NCI-H1417 (cell line): ENCODE measurements around the gene PI4KA.

Experiments used
- DNase-seq, 3 experiments: peaks; one replicate each; lab custom pipeline; 2025; lab: John Stamatoyannopoulos, UW

Gene PI4KA

GRCh38 chr22:20881869-20882815 lies 23.5 kb upstream of the PI4KA start:
- DNase-seq = no peak

- DNase-seq = no peak
Observed at GRCh38 chr22:20881231-20881630, 22.6 kb upstream of the PI4KA start.

GRCh38 chr22:20877715-20878114 lies 19.1 kb upstream of the PI4KA start:
- DNase-seq = no peak

GRCh38 chr22:20875296-20875695 lies 16.7 kb upstream of the PI4KA start:
- DNase-seq = no peak

- DNase-seq = no peak
Observed at GRCh38 chr22:20873214-20873613, 14.6 kb upstream of the PI4KA start.

- no peak for DNase-seq
Observed at GRCh38 chr22:20869234-20869633, 10.6 kb upstream of the PI4KA start.

GRCh38 chr22:20868025-20868962 lies 9.7 kb upstream of the PI4KA start:
- no peak for DNase-seq

GRCh38 chr22:20867179-20868024 lies 8.8 kb upstream of the PI4KA start:
- DNase-seq = no peak

GRCh38 chr22:20866736-20867135 lies 8.1 kb upstream of the PI4KA start:
- DNase-seq = no peak

GRCh38 chr22:20865875-20866445 lies 7.3 kb upstream of the PI4KA start:
- no peak for DNase-seq

- DNase-seq = no peak
Observed at GRCh38 chr22:20865331-20865730, 6.7 kb upstream of the PI4KA start.

- DNase-seq = no peak
Observed at GRCh38 chr22:20864186-20864908, 5.7 kb upstream of the PI4KA start.

GRCh38 chr22:20863366-20863765 lies 4.8 kb upstream of the PI4KA start:
- DNase-seq = no peak

- DNase-seq = no peak
Observed at GRCh38 chr22:20862540-20862939, 3.9 kb upstream of the PI4KA start.

GRCh38 chr22:20859615-20860014 lies 1.0 kb upstream of the PI4KA start:
- DNase-seq = no peak

GRCh38 chr22:20857838-20858614 lies 585 bp downstream of the PI4KA start:
- DNase-seq = peak; percentile 69 to 92 (median 90)

GRCh38 chr22:20857247-20857643 lies 1.4 kb downstream of the PI4KA start:
- no peak for DNase-seq

- no peak for DNase-seq
Observed at GRCh38 chr22:20853236-20853660, 5.4 kb downstream of the PI4KA start.

GRCh38 chr22:20852503-20852902 lies 6.1 kb downstream of the PI4KA start:
- DNase-seq = no peak

GRCh38 chr22:20852076-20852475 lies 6.5 kb downstream of the PI4KA start:
- DNase-seq = peak in 1 of 3 experiments; percentile 5
